Skeletal muscle satellite cell (primary cell): ENCODE results near the gene SAP30.

Source experiments
- H3K27me3 ChIP-seq: 2 replicates; pipeline ENCODE4 v1.7.0; 2013; ENCODE audit warnings: low read length; ENCODE audit not compliant: control insufficient read depth, insufficient read depth
- H3K36me3 ChIP-seq: 2 replicates; pipeline ENCODE4 v1.7.0; 2013; ENCODE audit warnings: mild to moderate bottlenecking, control low read depth, low read length; ENCODE audit not compliant: insufficient read depth
- H3K4me1 ChIP-seq: 2 replicates; pipeline ENCODE4 v1.7.0; 2013; ENCODE audit warnings: low read length; ENCODE audit not compliant: control insufficient read depth, insufficient read depth
- H3K4me2 ChIP-seq: 2 replicates; pipeline ENCODE4 v1.7.0; 2013; ENCODE audit warnings: mild to moderate bottlenecking, low read length
- H3K4me3 ChIP-seq: 2 replicates; pipeline ENCODE4 v1.7.0; 2013; ENCODE audit warnings: low read length
- H3K9ac ChIP-seq: 2 replicates; pipeline ENCODE4 v1.7.0; 2013; ENCODE audit warnings: mild to moderate bottlenecking, low read depth, low read length, moderate library complexity
- H3K9me3 ChIP-seq: replicated peaks from 2 replicates; pipeline ENCODE4 v1.7.0; 2013; ENCODE audit warnings: mild to moderate bottlenecking, control low read depth, low read length

The SAP30 gene

DNA sequence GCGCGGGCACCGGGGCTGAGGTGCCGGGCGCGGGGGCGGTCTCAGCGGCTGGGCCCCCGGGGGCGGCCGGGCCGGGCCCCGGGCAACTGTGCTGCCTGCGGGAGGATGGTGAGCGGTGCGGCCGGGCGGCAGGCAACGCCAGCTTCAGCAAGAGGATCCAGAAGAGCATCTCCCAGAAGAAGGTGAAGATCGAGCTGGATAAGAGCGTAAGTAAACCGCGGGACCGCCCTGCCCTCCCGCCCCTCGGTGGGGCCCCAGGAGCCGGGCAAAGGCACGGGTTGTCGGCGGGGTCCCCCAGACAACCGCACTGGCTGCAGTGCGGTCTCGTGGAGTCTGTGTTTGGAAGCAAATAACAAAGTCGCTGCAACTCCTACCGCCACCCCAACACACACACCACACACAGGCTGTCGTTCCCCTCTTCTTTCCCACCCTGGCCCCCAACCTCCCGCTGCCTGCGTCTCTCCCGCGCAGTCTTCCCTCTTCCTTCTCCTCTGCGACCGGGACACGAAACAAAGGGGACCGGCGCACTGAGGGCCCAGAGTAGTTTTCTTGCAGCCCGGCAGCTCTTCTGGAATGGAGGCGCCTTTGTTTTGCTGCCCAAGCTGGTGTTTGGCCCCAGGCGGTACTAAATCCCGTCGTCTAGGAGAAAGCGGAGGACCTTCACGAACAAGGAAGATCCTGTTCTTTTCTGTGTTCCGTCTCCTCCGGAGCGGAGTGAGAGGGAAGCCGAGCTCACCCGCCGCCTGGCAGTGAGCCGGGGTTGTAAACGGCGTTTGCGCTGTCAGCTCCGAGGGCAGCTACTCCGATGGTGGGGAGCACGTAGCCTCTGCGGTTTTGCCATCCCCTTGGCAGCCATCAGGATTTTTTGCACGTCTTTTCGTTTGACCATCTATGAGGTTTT, 788 bp downstream of the SAP30 start:
- peak overlapping the region; percentile 85 for H3K9ac ChIP-seq
- peak overlapping the region; percentile 100 for H3K4me3 ChIP-seq
- no peaks in the 10 kb centered on the region for H3K27me3 ChIP-seq
- H3K4me1 ChIP-seq: peaks cover 22% of the 10 kb centered on the region
- peak overlapping the region; percentile 93 for H3K4me2 ChIP-seq
- H3K9me3 ChIP-seq: no peaks in the 10 kb centered on the region
- peaks cover 6% of the 10 kb centered on the region for H3K36me3 ChIP-seq

GRCh38 chr4:173374588-173374987, 3.8 kb downstream of the SAP30 start:
- Histone ChIP-seq H3K9me3 (no peaks in the 10 kb centered on the region), H3K4me1 (peaks cover 8% of the 10 kb centered on the region), H3K4me3 (no peak overlapping the region), H3K9ac (no peak overlapping the region), H3K4me2 (no peak overlapping the region), H3K27me3 (no peaks in the 10 kb centered on the region), H3K36me3 (peaks cover 12% of the 10 kb centered on the region)

DNA sequence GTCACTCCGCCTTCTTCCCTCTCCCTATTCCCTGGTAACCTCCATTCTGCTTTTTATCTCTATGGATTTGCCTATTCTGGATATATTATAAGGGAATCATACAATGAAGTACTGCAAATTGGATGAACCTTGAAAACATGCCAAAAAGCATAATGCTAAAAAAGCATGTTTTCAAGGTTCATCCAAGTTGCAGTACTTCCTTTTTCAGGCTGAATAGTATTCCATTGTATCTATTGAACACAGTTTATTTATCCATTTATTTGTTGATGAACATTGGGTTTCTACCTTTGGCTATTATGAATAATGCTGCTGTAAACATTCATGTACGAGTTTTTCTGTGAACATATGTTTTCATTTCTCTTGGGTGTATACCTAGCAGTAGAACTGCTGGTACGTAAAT, 9.2 kb downstream of the SAP30 start:
- Histone ChIP-seq H3K27me3 (no peaks in the 10 kb centered on the region), H3K9me3 (no peaks in the 10 kb centered on the region), H3K4me1 (no peaks in the 10 kb centered on the region), H3K4me3 (no peak overlapping the region), H3K36me3 (peaks cover 7% of the 10 kb centered on the region), H3K9ac (no peak overlapping the region), H3K4me2 (no peak overlapping the region)

DNA sequence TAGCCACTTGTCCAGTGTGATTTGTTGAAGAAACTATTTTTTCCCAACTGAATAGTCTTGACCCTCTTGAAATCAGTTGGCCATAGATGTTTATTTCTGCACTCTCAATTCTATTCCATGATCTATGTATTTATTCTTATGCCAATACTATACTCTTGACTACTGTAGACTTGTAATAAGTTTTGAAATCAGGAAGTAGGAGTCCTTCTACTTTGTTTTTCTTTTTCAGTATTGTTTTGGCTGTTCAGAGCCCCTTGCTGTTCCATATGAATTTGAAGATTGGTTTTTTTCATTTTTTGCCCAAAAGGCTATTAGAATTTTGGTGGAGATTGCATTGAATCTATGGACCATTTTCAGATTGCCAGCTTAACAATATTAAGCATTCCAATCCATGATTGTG, 10.2 kb downstream of the SAP30 start:
- H3K9me3 ChIP-seq: no peaks in the 10 kb centered on the region
- no peaks in the 10 kb centered on the region for H3K4me1 ChIP-seq
- H3K36me3 ChIP-seq: peaks cover 7% of the 10 kb centered on the region
- H3K4me3 ChIP-seq: no peak overlapping the region
- no peak overlapping the region for H3K9ac ChIP-seq
- H3K27me3 ChIP-seq: no peaks in the 10 kb centered on the region
- no peak overlapping the region for H3K4me2 ChIP-seq

GRCh38 chr4:173381610-173382009, 10.9 kb downstream of the SAP30 start:
- Histone ChIP-seq H3K4me1 (no peaks in the 10 kb centered on the region), H3K9me3 (no peaks in the 10 kb centered on the region), H3K4me3 (no peak overlapping the region), H3K9ac (no peak overlapping the region), H3K27me3 (no peaks in the 10 kb centered on the region), H3K4me2 (no peak overlapping the region), H3K36me3 (peaks cover 7% of the 10 kb centered on the region)

- H3K4me1 ChIP-seq: no peaks in the 10 kb centered on the region
- no peak overlapping the region for H3K9ac ChIP-seq
- H3K4me2 ChIP-seq: no peak overlapping the region
- no peak overlapping the region for H3K4me3 ChIP-seq
- no peaks in the 10 kb centered on the region for H3K27me3 ChIP-seq
- no peaks in the 10 kb centered on the region for H3K9me3 ChIP-seq
- H3K36me3 ChIP-seq: peaks cover 7% of the 10 kb centered on the region
These were observed 11.6 kb downstream of the SAP30 start for GRCh38 chr4:173382349-173382748.

GRCh38 chr4:173386751-173387150, 16.0 kb downstream of the SAP30 start:
- Histone ChIP-seq H3K4me1 (no peaks in the 10 kb centered on the region), H3K27me3 (no peaks in the 10 kb centered on the region), H3K9me3 (no peaks in the 10 kb centered on the region), H3K9ac (no peak overlapping the region), H3K36me3 (no peaks in the 10 kb centered on the region), H3K4me2 (no peak overlapping the region), H3K4me3 (no peak overlapping the region)

- no peak overlapping the region for H3K4me2 ChIP-seq
- no peaks in the 10 kb centered on the region for H3K4me1 ChIP-seq
- no peaks in the 10 kb centered on the region for H3K27me3 ChIP-seq
- no peaks in the 10 kb centered on the region for H3K9me3 ChIP-seq
- H3K4me3 ChIP-seq: no peak overlapping the region
- H3K9ac ChIP-seq: no peak overlapping the region
- H3K36me3 ChIP-seq: no peaks in the 10 kb centered on the region
These were observed 20.9 kb downstream of the SAP30 start for GRCh38 chr4:173391701-173392100.

- Histone ChIP-seq H3K27me3 (no peaks in the 10 kb centered on the region), H3K36me3 (no peaks in the 10 kb centered on the region), H3K9me3 (no peaks in the 10 kb centered on the region), H3K4me1 (no peaks in the 10 kb centered on the region), H3K4me3 (no peak overlapping the region), H3K4me2 (no peak overlapping the region), H3K9ac (no peak overlapping the region)
These were observed 26.9 kb downstream of the SAP30 start for GRCh38 chr4:173397604-173398003.

GRCh38 chr4:173398220-173398619, 27.5 kb downstream of the SAP30 start:
- H3K9me3 ChIP-seq: no peaks in the 10 kb centered on the region
- H3K27me3 ChIP-seq: no peaks in the 10 kb centered on the region
- H3K9ac ChIP-seq: no peak overlapping the region
- H3K4me1 ChIP-seq: no peaks in the 10 kb centered on the region
- no peak overlapping the region for H3K4me3 ChIP-seq
- H3K36me3 ChIP-seq: no peaks in the 10 kb centered on the region
- no peak overlapping the region for H3K4me2 ChIP-seq

- Histone ChIP-seq H3K9ac (no peak within 1 kb of the TSS), H3K4me3 (no peak within 1 kb of the TSS)
These were observed 28.1 kb downstream of the SAP30 start, which contains the start of gene SCRG1 for GRCh38 chr4:173398779-173399415. Gene SCRG1 (minus strand): TSS chr4:173399116. CDS start chr4:173391414, 7,702 bp downstream.

More at GRCh38 chr4:173398779-173399415, 28.1 kb downstream of the SAP30 start, which contains the start of gene SCRG1:
- H3K4me1 ChIP-seq: no peaks in the 10 kb centered on the region
- H3K27me3 ChIP-seq: no peaks in the 10 kb centered on the region
- H3K9me3 ChIP-seq: no peaks in the 10 kb centered on the region
- H3K36me3 ChIP-seq: no peaks in the 10 kb centered on the region
- H3K4me2 ChIP-seq: no peak within 1 kb of the TSS
